Raji (cell line): ENCODE data around the gene TPM1.

Source experiments
- POLR2A ChIP-seq: IDR thresholded peaks from 2 replicates; pipeline ENCODE4 v1.6.1; 2011; ENCODE audit warnings: low read depth, low read length, control low read depth; ENCODE audit not compliant: insufficient read depth

The TPM1 gene

DNA sequence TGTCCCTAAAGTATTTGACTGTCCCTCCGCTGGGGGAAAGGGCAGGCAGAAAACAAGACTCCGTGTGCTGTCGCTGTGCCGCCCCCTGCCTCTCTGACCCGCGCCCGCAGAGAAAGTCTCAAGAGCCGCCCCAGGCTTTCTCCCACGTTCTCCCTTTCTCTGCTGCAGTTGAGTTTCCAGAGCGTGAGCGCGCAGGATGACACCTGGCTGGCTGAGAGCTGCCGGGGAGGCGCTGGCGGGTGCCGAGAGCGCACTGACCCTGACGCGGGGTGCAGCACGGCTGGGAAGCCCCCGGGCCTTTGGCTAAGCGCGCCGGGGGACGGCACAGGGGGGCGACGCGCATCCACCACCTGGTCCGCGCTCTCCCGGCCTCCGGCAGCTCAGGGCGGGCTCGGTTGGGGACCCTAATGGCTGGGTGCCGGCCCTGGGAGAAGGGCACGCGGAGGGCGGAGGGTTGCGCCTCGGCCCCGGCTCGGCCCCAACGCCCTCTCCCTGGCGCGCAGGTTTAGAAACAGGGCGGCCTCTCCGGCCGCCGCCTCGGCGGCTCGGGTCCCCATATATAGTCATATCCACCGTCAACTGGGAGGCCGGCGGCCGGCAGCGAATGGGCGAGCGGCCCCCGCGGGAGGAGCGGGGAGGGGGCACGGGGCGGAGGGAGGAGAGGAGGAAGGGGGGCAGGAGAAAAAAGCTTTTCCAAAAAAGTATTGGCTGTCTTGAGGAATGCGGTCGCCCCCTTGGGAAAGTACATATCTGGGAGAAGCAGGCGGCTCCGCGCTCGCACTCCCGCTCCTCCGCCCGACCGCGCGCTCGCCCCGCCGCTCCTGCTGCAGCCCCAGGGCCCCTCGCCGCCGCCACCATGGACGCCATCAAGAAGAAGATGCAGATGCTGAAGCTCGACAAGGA is at the start of gene TPM1:
Gene TPM1, plus strand, starts transcription at position 774 of the 903 bp plus-strand sequence. Its CDS starts 83 bp downstream, at position 857.
- no peak for TF ChIP-seq POLR2A

DNA sequence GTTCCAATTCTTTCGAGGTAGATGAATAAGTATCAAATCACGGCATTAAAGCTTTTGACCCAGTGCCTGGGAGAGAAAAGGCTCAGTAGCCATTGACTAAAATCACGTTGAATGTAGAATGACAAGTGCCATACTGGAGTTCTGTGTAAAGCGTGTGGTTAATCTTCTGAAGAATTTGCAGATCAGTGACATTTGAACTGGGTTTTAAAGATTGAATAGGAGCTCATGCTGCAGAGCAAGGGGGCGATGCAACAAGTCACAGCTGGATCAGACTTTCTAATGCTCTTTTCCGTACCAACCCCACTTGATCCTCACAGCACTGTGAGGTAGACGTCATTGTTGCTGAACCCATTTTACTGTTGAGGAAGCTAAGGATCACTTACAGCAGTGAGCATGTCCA is 49.5 kb upstream of the TPM1 start:
- TF ChIP-seq POLR2A = no peak

DNA sequence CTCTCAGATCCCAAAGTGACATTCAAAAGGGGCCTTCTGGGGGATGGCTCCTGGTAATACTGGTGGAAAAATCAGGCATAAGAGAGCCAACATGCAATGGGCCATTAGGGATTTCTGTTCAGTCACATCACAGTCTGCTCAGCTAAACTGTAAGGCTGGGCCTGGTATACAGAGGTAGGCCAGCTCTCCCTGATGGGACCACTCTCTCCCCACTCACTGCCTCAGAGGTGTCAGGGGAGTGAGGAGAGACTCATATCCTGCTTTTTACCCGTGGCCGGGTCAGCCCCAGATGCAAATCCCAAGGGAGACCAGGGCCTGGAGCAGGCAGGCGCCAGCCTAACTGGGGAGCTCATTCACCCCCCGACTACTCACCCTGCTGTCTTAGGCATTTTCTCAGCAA is 48.1 kb upstream of the TPM1 start:
- TF ChIP-seq POLR2A = no peak

DNA sequence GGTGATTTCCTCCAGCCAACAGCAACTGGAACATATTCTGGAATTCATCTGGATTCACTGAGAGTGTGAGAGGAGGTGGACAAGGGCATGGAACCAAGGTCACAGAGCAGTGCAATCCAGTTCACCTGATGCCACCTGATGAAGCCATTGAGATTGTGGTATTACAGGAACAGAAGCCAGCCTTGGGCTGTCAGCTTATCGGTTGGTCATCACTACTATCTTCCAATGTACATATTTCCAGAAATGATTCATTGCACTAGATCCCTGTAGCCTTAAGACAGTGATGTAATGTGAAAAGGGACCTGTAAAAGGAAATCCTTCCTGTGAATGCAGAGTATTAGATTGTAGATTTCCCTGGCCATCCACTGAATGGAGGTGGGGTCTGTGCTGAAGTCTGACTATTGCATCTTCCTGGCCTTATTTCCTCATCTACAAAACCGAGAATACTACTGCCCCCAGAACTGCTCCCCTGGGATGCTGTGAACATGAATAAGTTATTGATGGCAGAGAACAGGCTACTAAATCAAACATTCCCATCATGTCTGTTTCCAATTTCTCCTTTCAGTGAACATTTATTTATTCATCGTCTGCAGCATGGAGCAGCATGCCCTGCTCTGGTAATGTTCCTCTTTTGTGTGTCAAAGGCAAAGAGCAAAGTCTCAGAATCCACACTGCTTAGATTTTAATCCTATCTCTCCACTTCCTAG is 47.4 kb upstream of the TPM1 start:
- TF ChIP-seq POLR2A = no peak

DNA sequence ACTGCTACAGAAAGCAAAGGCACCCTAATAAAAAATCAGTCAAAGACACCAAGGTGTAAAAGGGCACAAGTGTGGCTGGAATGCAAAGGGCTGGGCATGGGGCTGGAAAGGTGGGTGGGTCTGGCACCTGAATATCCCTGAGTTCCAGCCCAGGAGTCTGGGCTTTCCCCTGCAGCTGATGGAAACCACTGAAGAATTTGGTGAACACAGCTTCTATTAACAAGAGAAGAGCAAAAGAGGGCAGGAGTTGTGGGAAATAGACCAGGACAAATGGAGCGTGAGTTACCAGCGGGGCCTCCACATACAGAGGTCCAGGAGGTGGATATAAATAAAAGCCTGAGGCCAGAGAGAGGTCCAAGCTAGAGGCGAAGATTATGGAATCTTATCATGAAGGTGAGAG is 45.1 kb upstream of the TPM1 start:
- no peak for TF ChIP-seq POLR2A

DNA sequence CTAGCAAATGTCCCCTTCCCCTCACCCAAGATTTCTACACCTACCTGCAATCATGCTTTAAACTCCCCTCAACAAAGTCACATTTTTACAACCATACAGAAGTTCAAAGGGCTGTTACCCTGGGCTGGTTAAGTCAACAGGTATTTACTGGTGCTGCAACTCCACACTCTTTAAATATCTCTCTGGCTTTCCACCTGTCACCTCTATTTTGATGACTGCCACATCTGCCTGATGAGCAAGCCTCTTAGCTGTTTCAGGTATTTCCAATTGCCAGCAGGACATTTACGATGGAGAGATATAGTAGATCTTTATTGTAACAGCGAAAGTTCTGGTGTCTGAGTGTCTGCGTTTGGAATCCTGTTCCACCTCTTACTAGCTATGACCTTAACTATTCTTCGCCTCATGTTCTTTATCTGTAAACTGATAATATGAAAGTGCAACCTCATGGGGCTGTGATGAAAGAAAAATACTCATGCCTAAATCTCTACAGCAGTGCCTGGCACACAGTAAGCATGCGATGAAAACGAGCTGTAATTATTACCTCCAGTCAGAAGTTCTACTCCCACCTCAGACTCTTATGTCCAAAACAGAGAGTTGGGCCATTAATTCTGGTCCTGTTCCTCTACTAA is 44.2 kb upstream of the TPM1 start:
- no peak for TF ChIP-seq POLR2A

DNA sequence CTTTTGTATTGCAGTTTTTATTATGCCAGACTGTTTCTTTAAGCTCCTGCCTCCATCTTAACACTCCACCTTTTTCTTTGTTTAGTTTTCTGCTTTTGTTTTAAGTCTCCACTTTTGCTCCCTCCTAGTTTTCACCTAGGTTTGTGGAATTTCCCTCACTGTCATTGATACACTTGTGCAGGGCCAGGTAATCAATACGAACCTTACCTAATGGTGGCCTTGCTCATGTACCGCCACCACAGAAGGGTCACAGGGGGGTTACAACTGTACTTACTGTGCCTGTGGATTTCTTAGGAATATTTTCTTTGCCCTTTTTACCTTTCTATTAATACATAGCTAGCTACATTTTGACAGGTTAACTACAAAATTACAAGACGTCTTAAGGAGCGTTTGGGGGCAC is 43.4 kb upstream of the TPM1 start:
- no peak for TF ChIP-seq POLR2A

DNA sequence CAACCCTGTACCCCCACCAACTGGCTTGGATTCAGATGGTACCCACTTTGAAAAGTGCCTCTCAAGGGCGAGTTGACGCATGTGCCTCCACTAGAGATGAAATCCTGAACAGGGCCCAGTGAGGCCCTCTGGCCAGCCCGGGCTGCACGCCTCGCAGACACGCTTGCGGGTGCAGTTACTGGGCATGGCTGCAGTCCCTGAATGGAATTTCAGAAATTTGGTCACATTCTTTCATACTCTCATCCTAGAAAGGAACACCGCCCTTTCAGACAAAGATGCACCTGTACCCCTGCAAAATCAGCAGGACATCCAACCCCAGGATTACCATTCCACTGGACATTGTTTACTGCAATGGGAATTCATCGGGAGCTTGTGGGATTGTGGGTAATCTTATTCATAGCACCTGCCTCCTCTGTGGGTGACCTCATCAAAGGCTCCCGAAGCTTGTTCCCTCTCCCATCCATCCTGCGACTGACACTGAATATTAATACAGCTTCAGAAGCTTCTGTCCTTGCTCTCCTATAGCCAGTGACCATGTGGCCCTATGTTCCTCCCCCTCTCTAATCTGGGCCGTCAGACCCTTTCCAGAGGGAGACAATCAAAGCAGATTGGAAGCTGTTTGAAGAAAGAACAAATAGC is 42.5 kb upstream of the TPM1 start:
- TF ChIP-seq POLR2A = no peak

DNA sequence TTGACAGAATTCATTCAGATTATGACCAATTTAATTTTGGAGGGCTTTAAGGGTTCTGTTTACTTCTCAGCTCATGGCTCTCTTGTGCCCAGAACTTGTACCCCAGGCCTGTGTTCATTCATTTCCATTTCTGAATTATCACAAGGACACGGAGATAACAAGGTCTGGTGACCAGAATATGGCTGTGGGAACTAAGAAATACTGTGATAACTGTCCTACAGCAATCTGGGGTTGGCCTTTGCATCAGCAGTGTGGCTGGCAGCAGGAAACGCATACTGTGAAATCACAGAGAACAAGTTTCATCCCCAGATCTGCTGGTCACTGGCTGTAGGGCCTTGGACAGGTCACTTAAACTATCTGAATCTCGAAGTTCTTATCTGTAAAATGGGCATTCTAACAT is 41.8 kb upstream of the TPM1 start:
- TF ChIP-seq POLR2A = no peak

DNA sequence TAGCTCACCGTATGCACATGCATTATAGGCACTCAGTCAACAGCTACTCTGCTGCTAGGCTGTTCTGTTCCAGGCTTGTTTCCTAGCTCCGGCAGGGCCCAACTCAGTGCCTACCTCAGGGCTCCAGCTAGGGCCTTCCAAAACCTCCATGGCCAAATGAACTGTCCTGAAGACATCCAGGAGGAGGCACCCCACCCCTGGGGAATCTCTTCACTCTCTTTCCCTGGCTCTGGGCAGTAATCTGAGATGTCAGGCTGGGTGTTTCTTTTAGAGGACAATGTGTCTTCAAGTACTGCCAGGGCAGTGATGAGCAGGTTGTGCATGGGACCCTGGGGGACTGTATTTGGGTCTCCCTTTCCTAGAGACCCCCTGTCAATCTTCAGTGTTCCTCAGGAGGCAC is 38.3 kb upstream of the TPM1 start:
- TF ChIP-seq POLR2A = no peak

DNA sequence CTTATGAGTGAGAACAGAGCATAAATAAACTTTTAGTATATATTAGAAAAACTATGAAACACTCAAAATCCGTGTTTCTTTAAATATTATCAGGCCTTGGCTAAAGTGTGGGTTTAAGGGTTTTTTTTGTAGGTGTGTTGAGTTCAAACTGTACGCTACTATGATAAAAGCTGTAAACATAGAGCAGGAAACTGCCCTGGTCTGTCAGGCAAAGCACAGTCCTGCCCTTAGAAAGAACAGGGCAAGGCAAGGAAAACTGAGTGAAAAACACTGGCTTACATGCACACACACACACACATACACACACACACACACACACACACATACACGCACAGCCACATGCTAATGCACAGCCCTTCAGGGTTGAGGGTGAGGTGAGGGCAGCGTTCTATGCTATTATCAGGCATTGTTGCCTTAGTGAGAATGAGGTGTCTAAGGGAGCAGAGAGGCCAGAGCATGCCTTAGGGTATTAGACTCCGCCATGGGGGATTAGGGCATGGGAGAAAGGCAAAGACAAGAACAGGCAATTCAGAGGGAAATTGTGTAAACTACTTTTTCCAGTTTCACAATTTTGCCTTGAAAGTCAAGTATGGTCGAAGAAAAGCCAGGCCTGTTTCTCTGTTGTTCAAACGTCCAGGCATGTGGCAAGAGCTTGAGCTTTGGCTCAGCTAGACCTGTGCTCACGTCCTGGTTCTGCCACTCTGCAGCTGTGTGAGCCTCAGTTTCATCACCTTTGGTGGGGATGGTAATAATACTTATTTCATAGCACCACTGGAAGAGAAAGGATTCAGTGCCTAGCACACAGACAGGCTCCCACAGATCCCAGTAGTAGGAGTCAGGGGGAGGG is 36.3 kb upstream of the TPM1 start:
- no peak for TF ChIP-seq POLR2A

DNA sequence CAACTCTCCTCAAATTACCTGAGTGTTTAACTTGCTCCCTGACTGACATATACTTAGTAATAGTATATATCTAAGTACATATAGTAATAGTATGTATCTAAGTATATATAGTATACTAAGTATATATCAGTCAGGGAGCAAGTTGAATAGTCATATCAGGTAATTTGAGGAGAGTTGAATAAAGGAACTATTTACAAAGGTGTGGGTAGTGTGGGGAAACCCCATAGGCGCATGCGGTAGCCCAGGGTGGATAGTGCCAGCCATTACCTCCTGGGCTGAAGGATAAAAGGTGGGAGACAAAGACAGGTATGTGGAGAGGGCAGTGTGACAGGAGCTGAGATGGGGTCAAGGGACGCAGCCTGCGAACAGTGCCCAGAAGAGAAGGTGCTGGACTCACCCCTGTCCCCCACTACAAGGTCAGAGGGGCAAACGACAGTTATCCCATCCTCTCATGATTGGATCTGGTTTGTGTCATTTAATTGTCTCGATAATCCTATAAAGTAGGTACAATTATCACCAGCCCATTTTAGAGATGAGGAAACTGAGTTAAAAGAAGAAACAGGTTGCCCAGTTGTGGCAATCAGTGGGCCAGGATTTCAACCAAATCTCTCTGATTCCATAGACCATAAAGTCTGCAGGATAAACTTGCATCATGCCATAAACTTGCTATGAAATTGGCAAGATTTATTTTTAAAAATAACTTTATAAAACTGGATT is 34.1 kb upstream of the TPM1 start:
- TF ChIP-seq POLR2A = no peak

DNA sequence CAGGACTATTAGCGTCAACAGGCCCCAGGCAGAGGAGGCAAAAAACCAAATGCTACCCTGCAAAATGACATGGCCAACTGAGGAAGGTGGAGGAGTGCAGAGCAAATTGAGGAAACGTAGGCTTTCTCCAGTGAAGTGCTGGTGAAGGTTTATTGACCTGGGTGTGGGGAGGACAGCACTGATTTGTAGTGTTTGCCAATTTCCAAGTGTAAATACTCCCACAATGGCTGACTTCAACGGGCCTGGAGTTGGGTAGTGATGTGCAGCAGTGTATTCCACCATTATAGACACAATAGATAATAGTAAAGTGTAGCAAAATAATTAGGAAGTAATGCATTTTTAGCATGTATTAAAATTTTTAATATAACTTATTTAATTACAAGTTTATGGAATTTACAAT is 32.2 kb upstream of the TPM1 start:
- TF ChIP-seq POLR2A = no peak
